ENCODE results near the gene MRS2. TPM values are rescaled to one million over a fixed set of nuclear protein-coding genes. Genes with fewer than 3 reads are reported as not detected.

Gene MRS2
- total RNA-seq, 1 donor from 2014 or later = 24.8 TPM

Other genes with a start within 250 kb of the MRS2 start
- 0.13 TPM for gene DCDC2, start 44.9 kb upstream of the MRS2 start, total RNA-seq (ENCODE audit: unreplicated experiment)
- 1.2 TPM for gene GPLD1, start 86.6 kb downstream of the MRS2 start, total RNA-seq (ENCODE audit: unreplicated experiment)
- gene ALDH5A1, start 92.0 kb downstream of the MRS2 start, total RNA-seq (ENCODE audit: unreplicated experiment) = 7.2 TPM
- 0.18 TPM for gene KIAA0319, start 243.3 kb downstream of the MRS2 start, total RNA-seq (ENCODE audit: unreplicated experiment)

Data from endothelial cell (in vitro differentiated cells).